ENCODE measurements around the gene TOX2. TPM values are rescaled to one million over a fixed set of nuclear protein-coding genes. Genes with fewer than 3 reads are reported as not detected.

TOX2 gene
- total RNA-seq, 1 experiment from 2014 or later, result 1.6 TPM

DNA sequence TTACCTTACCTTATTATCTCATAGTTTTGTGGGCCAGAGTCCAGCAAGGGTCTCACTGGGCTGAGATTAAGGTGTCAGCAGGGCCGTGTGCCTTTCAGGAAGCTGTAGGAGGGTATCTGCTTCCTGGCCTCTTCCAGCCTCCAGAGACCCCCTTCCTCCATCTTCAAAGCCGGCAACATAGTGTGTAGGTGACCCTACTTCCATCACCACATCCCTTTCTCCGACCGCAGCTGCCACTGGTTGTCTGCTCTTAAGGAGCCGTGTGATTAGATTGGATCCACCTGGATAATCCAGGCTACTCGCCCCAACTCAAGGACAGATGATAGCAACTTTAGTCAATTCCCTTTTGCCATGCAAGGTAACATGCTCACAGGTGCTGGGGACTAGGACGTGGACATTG is 181.2 kb downstream of the TOX2 start:
- no peak for DNase-seq
- Histone ChIP-seq H3K4me3 (ENCODE audit: insufficient read depth, low read depth, low read length) (no peak overlapping the region), H3K36me3 (replicated peaks; ENCODE audit: control insufficient read depth, insufficient read depth, low read length) (no peaks in the 10 kb centered on the region), H3K27me3 (ENCODE audit: control insufficient read depth, insufficient read depth, low read length) (no peaks in the 10 kb centered on the region)

GRCh38 chr20:44097521-44098255 is 183.0 kb downstream of the TOX2 start:
- DNase-seq, result no peak
- Histone ChIP-seq H3K27me3 (ENCODE audit: control insufficient read depth, insufficient read depth, low read length) (no peaks in the 10 kb centered on the region), H3K4me3 (ENCODE audit: insufficient read depth, low read depth, low read length) (no peak overlapping the region), H3K36me3 (replicated peaks; ENCODE audit: control insufficient read depth, insufficient read depth, low read length) (no peaks in the 10 kb centered on the region)

GRCh38 chr20:44098256-44098630 is 183.6 kb downstream of the TOX2 start:
- Histone ChIP-seq H3K36me3 (replicated peaks; ENCODE audit: control insufficient read depth, insufficient read depth, low read length) (no peaks in the 10 kb centered on the region), H3K4me3 (ENCODE audit: insufficient read depth, low read depth, low read length) (no peak overlapping the region), H3K27me3 (ENCODE audit: control insufficient read depth, insufficient read depth, low read length) (no peaks in the 10 kb centered on the region; the same call in 1 of the 2 replicates)
- no peak for DNase-seq

DNA sequence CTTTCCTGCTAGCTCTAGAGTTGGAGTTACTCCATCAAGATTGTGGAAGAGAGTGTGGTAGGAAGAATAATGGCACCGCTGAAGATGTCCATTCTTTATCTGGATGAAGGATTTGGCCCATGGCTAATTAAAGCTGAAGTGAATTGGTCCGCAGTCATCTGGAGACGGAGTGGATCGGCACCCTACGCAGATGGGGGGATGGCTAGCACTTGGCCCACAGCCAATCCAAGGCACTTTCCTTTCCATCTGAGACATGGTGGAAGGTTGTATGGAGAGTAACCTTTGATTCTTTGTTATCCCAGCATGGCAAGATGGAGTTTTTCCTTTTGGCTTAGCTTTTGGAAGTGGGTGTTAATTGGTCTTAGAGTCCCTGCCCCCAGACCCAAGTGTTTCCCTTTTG is 184.0 kb downstream of the TOX2 start:
- Histone ChIP-seq H3K4me3 (ENCODE audit: insufficient read depth, low read depth, low read length) (no peak overlapping the region), H3K27me3 (ENCODE audit: control insufficient read depth, insufficient read depth, low read length) (no peaks in the 10 kb centered on the region; the same call in 1 of the 2 replicates), H3K36me3 (replicated peaks; ENCODE audit: control insufficient read depth, insufficient read depth, low read length) (no peaks in the 10 kb centered on the region)
- no peak for DNase-seq

GRCh38 chr20:44099832-44100231 is 185.2 kb downstream of the TOX2 start:
- no peaks in the 10 kb centered on the region; the same call in 1 of the 2 replicates for H3K27me3 ChIP-seq (ENCODE audit: control insufficient read depth, insufficient read depth, low read length)
- no peak overlapping the region for H3K4me3 ChIP-seq (ENCODE audit: insufficient read depth, low read depth, low read length)
- no peak for DNase-seq
- no peaks in the 10 kb centered on the region for H3K36me3 ChIP-seq (replicated peaks; ENCODE audit: control insufficient read depth, insufficient read depth, low read length)

- no peak for DNase-seq
- no peaks in the 10 kb centered on the region; the same call in 1 of the 2 replicates for H3K27me3 ChIP-seq (ENCODE audit: control insufficient read depth, insufficient read depth, low read length)
- H3K36me3 ChIP-seq (replicated peaks; ENCODE audit: control insufficient read depth, insufficient read depth, low read length), result no peaks in the 10 kb centered on the region
- no peak overlapping the region for H3K4me3 ChIP-seq (ENCODE audit: insufficient read depth, low read depth, low read length)
Measured at GRCh38 chr20:44102582-44102981, 187.9 kb downstream of the TOX2 start.

DNA sequence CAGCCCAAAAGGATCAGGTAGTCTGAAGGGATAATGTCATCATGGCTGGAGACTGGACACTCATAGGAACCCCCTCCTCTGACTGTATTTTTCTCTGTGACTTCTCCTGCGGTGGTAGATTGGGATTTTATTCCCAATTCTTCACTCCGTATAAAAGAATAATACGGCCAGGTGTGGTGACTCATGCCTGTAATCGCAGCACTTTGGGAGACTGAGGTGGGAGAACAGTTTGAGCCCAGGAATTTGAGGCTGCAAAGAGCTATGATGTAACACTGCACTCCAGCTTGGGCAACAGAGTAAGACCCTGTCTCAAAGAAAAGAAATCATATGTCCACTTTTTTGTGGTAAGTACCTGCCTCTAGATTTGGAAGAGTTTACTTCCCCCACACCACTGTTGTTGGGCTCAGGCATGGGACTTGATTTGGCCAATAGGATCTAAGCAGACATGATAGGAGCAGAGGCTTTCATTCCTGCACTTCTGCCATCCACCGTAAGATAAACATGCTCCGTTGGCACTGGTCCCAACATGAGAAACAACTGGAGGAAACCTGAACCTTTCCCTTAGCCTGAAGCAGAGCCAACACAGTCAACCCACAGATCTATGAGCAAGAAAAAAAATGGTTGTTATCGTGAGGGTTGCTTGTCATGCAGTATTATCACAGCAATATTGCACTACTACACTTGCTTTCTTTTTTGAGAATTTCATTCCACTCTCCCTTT is 190.3 kb downstream of the TOX2 start:
- H3K36me3 ChIP-seq (replicated peaks; ENCODE audit: control insufficient read depth, insufficient read depth, low read length), result no peaks in the 10 kb centered on the region
- DNase-seq, result no peak
- no peaks in the 10 kb centered on the region; the same call in 1 of the 2 replicates for H3K27me3 ChIP-seq (ENCODE audit: control insufficient read depth, insufficient read depth, low read length)
- H3K4me3 ChIP-seq (ENCODE audit: insufficient read depth, low read depth, low read length), result no peak overlapping the region

DNA sequence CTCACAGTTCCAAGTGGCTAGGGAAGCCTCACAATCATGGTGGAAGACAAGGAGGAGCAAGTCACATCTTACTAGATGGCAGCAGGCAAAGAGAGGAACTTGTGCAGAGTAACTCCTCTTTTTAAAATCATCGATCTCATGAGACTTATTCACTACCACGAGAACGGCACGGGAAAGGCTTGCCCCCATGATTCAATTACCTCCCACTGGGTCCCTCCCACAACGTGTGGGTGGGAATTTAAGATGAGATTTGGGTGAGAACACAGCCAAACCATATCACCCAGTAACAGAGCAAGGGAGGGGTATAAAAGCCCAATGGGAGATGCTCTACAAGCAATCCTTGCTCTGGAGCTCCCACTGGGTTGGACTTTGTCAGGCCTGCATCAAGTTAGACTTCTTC is 192.0 kb downstream of the TOX2 start:
- H3K27me3 ChIP-seq (ENCODE audit: control insufficient read depth, insufficient read depth, low read length), result no peaks in the 10 kb centered on the region; the same call in 1 of the 2 replicates
- H3K36me3 ChIP-seq (replicated peaks; ENCODE audit: control insufficient read depth, insufficient read depth, low read length), result no peaks in the 10 kb centered on the region
- no peak overlapping the region for H3K4me3 ChIP-seq (ENCODE audit: insufficient read depth, low read depth, low read length)
- DNase-seq, result no peak

DNA sequence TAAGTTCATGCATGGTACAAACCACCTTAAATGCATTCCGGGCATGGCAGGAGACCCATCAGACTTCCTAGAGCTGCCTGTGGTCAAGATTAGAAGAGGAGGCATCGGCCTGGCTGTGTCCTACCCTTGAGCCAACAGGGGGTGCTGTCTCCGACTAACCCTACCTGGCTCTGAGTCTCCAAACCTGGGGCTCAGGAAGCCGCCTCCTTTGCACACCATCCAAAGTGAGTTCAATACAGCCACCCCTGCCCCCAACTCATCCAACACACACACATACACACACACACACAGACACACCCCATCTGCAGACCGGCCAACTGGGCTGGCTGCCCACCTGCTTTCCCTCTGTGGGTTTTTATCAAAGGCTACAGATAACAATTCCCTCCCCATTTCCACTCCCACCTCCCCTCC is 195.3 kb downstream of the TOX2 start:
- no peaks in the 10 kb centered on the region for H3K27me3 ChIP-seq (ENCODE audit: control insufficient read depth, insufficient read depth, low read length)
- H3K4me3 ChIP-seq (ENCODE audit: insufficient read depth, low read depth, low read length), result no peak overlapping the region
- no peaks in the 10 kb centered on the region for H3K36me3 ChIP-seq (replicated peaks; ENCODE audit: control insufficient read depth, insufficient read depth, low read length)
- DNase-seq, result peak; percentile 65

DNA sequence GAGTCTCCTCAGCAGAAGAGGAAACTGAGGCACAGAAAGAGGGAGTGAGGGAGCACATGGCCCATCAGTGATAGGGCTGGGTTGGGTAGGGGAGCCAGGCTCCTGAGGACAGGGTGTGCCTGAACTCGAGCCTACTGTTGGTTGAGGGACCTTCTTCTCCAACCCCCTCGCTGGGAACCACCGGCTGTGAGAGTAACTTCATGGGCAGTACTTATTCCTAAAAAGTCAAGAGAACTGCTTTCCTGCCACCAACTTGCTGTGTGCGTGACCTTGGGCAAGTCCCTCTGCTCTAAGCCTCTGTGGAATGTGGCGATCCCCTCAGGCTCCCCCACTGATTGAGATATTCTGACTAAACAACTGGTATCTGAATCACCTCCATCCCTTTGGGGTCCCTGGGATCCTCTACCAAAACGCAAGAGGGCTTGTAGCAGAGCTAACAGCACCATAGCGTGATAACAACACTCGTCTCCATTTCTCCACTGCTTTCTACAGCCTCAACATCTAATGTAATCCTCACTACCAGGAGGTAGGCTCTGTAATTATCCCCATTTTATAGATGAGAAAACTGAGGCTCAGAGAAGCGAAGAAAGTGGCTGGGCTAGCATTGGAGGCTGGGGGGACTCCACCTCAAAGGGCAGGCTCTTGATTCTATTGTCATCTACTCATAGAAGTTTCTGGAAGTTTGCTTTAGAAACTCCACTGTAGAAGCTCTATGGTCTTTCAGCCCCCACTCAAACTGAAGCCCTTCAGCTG is 196.3 kb downstream of the TOX2 start:
- no peak for DNase-seq

GRCh38 chr20:44111712-44112335 is 197.2 kb downstream of the TOX2 start:
- no peak for DNase-seq
- H3K36me3 ChIP-seq (replicated peaks; ENCODE audit: control insufficient read depth, insufficient read depth, low read length), result no peaks in the 10 kb centered on the region
- no peak overlapping the region for H3K4me3 ChIP-seq (ENCODE audit: insufficient read depth, low read depth, low read length)
- no peaks in the 10 kb centered on the region for H3K27me3 ChIP-seq (ENCODE audit: control insufficient read depth, insufficient read depth, low read length)

More for the DNA sequence above, 196.3 kb downstream of the TOX2 start:
- H3K36me3 ChIP-seq (replicated peaks; ENCODE audit: control insufficient read depth, insufficient read depth, low read length), result no peaks in the 10 kb centered on the region
- H3K4me3 ChIP-seq (ENCODE audit: insufficient read depth, low read depth, low read length), result no peak overlapping the region
- H3K27me3 ChIP-seq (ENCODE audit: control insufficient read depth, insufficient read depth, low read length), result no peaks in the 10 kb centered on the region

GRCh38 chr20:44112456-44112855 is 197.8 kb downstream of the TOX2 start:
- H3K36me3 ChIP-seq (replicated peaks; ENCODE audit: control insufficient read depth, insufficient read depth, low read length), result no peaks in the 10 kb centered on the region
- no peak overlapping the region for H3K4me3 ChIP-seq (ENCODE audit: insufficient read depth, low read depth, low read length)
- no peaks in the 10 kb centered on the region for H3K27me3 ChIP-seq (ENCODE audit: control insufficient read depth, insufficient read depth, low read length)
- no peak for DNase-seq

GRCh38 chr20:44112889-44113617 is 198.4 kb downstream of the TOX2 start:
- Histone ChIP-seq H3K4me3 (ENCODE audit: insufficient read depth, low read depth, low read length) (no peak overlapping the region), H3K27me3 (ENCODE audit: control insufficient read depth, insufficient read depth, low read length) (no peaks in the 10 kb centered on the region), H3K36me3 (replicated peaks; ENCODE audit: control insufficient read depth, insufficient read depth, low read length) (no peaks in the 10 kb centered on the region)
- DNase-seq, result no peak

Measured in H7 (cell line).